GM21360 (cell line): ENCODE data around the gene GALNT2.

Experiments
- ATAC-seq: cut with Tn5 transposase; IDR thresholded peaks from one replicate; pipeline ENCODE4 v1.9.1; 2021; ENCODE audit warnings: mild to moderate bottlenecking, moderate library complexity; ENCODE audit not compliant: unreplicated experiment

The GALNT2 gene

DNA sequence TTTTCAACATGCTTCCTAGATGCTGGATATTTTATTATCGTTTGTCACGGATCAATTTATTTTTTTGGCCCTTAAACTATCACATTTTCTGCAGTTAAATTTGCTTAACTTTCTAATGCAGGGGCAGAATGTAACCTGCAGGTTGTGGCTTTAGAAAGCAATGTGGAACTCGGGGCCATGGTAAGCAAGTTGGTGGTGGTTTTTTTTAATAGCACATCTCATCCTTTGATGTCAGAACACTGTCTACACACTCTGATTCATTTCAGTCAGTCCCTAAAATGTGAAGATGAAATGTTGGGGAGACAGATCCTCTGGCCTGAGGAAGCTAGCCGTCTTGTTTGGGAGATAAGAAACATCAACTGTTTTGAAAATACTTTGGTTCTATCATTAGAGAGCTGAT, 89.5 kb downstream of the GALNT2 start:
- no peak for ATAC-seq

DNA sequence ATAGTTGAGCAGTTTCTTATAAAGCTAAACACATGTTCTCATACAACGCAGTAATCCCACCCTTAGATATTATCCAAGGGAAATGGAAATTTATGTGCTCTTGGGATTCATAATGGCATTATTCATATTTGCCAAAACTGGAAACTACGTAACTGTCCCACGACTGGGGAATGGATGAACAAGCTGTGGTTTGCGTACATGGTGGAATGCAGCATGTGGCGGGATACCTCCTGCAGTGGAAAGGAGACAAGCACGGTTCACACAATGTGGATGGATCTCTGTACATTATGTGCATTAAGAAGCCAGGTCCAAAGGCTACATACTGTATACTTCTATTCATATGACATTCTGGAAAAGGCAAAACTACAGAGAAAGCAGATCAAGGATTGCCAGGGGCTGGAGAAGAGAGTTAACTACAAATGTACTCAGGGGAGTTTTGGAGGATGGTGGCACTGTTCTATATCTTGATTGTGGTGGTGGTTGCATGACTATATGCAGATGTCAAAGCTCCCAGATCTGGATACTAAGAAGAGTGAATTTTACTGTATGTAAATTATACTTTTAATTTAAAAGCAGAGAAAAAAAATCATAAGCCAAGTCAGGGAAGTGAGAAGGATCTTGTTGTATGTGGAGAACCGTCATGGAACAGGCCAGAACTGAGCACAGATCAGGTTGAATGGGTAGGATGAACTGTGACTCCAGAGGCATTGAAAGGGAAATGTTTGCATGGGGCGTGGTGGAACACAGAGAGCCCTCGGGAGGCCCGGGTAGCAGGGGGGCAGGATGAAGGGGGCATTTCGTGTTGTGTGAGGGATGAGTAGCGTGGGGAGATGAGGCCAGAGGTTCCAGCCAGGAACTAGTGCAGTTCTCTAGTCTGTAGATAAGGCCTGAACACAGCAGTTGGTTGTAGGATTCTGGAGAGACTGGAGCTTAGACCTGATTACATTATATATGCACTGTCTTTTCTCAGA, 90.7 kb downstream of the GALNT2 start:
- ATAC-seq, result no peak

DNA sequence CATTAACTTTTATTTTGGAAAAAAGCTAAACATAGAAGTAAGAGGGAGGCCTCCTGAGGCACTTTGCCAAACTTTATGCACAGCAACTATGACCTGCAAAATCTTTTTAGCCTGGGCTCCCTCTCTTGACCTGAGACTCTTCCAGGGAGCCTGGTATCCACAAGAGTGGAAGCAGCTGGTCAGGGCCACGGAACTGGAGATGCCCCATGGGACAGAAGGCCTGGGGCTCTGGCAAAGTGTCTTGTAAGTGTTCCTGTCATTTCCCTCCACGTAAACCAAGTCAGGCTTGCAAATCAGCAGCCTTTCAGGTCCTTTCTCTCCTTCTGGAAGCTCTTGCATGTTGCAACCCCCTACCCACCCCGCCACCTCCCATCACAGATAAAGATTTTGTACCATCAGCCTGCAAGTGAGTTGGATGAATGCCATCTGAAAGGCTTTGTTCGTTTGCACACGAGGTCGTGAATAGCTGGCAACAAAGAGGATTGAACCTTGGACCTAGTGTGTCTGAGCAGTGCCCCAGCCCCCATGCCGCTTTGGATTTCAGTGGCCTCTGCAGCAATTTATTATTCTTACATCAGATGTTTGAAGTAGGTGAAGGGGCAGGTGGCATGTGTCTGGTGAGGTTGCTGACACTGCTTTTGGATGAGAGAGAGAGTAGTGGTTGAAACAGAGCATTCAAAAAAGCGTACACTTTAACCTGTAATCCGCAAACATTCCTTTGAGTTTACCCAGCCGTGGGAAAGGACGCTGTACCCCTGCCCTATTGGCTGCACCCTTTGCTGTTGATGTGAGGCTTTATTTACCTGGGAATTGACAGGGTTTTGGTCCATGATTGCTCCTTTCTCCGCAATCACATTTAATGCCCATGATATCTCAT, 91.6 kb downstream of the GALNT2 start:
- no peak for ATAC-seq

- no peak for ATAC-seq
Measured at GRCh38 chr1:230159580-230159979, 92.5 kb downstream of the GALNT2 start.

DNA sequence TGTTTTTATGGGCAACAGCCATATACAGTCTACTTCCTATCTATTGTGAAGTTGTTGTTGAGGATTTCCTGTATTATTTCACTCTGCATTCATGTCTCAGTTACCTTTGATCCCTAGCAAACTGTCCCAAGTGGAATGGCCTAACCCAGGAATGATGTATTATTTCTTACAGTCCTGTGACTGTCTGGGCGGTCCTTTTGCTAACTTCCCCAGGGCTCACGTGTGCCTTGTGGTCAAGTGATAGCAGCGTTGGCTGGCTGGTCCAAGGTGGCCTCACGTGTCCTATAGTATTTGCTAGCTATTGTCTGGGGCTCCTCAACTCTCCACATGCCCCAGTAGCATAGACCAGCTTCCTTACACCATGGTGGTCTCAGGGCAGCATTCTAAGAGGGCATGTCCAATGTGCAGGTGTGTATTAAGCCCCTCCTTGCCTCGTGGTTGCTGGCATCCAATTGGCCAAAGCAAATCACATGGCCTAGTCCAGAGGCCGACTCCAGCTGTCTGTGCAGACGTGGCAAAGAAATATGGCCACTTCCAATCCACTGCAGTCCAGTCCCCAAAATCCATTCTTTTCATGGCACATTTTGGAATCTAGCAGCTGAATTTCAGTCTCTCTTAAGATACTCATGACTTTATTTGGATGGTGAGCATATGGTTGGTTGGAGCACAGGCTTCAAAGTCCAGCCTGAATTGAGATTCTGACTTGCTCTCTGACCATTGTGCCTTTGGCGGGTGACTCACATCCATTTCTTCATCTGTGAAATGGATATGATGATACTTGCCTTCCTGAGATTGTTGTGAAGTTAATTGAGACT, 94.1 kb downstream of the GALNT2 start:
- ATAC-seq, result no peak

GRCh38 chr1:230163205-230163604, 96.2 kb downstream of the GALNT2 start:
- ATAC-seq, result no peak

GRCh38 chr1:230163719-230164118, 96.7 kb downstream of the GALNT2 start:
- ATAC-seq, result no peak

DNA sequence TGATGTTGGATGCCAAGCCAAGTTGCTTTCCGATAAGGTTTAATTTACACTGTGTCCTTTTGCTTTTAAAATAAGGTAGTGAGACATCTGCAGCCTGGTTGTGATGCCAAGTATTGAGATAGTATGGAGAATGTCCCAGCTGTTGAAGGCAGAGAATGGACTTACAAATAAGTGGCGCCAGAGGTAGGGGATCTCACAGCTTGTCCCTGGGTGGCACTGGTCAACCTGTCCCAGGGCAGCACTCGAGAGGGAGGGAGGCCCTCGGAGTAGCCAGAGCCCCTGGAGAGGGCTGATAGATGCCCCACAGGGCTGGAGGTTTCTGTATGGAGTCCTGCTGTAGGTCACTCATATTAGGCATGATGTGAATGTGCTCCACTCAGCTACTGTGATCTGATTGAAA, 98.5 kb downstream of the GALNT2 start:
- ATAC-seq, result no peak

DNA sequence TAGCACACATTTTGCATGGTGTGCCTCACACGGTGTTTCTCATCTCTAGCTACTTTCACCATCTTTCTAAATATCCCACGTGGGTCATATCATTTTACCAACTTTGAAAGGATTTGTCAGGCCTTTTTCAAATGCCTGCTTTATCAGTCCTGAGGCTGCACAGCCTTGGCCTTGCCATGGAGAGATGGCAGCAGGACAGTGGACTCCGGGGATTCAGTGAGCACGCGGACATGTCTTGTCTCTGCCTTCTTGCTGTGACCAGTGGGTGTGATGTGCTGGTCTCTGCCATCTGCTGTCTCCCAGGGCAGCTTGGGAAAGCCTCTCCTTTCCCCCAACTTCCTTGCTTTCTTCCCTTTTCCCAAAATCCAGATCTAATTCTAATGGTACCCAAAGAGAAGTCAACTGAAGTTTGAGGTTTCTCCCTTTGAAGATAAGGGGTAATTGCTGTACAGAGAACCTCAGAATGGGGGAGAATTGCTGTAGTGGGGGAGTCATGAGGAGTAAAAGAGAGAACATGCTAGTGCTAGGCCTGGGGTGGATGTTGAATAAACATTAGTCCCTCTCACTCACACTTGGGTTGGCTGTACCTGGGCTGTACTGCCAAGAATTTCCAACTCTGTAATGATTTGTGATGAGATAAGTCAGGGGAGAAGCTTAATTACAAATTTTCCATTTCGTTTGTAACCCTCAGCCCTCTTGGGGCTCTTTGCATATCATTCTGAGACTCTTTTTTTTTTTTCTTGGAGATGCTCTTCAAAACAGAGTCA, 99.5 kb downstream of the GALNT2 start:
- ATAC-seq, result no peak

GRCh38 chr1:230167419-230167852, 100.4 kb downstream of the GALNT2 start:
- ATAC-seq, result no peak

GRCh38 chr1:230169454-230170152, 102.6 kb downstream of the GALNT2 start:
- no peak for ATAC-seq

GRCh38 chr1:230170153-230170547, 103.1 kb downstream of the GALNT2 start:
- ATAC-seq, result no peak

GRCh38 chr1:230170622-230171021, 103.6 kb downstream of the GALNT2 start:
- ATAC-seq, result no peak

DNA sequence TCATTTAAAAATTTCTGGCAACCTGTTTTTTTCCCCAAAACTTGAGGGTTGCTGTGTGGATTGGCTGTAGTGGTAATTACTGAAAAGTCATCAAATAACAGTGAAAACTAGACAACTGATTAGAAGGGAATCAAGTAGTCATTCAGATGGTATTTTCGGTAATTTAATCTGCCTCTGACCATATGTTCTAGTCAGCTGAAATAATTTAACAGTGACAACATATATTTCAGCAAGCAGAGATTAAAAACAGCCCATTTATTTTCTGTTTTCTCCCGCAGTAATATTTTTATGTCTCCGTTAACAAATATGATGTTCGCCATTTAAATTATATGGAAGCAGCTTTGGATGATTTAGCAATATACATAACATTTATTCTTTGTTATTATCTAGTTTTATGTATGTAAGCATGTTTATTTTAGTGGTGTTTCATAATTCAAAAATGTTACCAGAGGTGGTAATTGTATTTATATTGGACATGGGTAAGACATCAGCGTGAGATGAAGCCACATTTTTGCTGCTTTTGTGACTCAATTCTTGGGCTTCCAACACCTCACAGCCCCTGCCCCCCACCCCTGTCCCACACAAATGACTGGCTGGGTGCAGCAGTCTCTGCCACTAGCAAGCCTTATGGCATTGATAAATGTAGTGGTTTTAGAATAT, 104.4 kb downstream of the GALNT2 start:
- no peak for ATAC-seq

GRCh38 chr1:230172016-230172537, 105.0 kb downstream of the GALNT2 start:
- ATAC-seq, result no peak

- ATAC-seq, result no peak
Measured at GRCh38 chr1:230173187-230173975, 106.3 kb downstream of the GALNT2 start.

DNA sequence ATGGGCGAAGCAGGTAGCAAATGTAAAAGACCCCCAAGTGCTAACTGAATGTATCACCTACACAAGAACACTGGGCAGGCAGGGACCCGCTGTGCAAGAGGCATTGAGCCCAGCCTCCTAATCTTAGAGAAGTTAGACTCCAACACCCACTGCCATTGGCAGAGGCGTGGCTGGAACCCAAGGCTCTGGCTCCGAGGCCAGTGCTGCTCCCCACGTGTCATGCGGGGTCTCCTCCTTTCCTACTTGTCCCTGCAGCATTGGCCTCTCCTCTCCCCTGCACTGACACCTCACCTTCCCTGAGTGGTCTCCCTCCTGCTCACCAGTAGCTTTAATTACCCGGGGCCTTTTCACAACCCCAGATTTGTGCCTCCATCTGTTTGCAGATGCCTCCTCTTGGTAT, 107.0 kb downstream of the GALNT2 start:
- ATAC-seq, result no peak
